Activated CD4-positive, alpha-beta T cell treated with anti-CD3 and anti-CD28 coated beads for 36 hours (primary cell): ENCODE measurements around the gene SMKR1. TPM values are rescaled to one million over a fixed set of nuclear protein-coding genes. Genes with fewer than 3 reads are reported as not detected.

ENCODE experiments used
- ATAC-seq: fragments of 200-7000 bp; cut with Tn5 transposase; one replicate; pipeline ENCODE4 v1.10.0; 2021; ENCODE audit warnings: mild to moderate bottlenecking, moderate library complexity
- CTCF ChIA-PET: fragments of 350-600 bp; sonication (Branson Sonifier 250); formaldehyde crosslinking; loops from one replicate; lab custom pipeline; 2021; ENCODE audit warnings: antibody characterized with exemption; lab: Charles Lee
- POLR2A ChIA-PET: fragments of 350-600 bp; sonication (Branson Sonifier 250); formaldehyde crosslinking; loops from one replicate; lab custom pipeline; 2021; ENCODE audit warnings: antibody characterized with exemption, inconsistent platforms; lab: Charles Lee
- DNase-seq: peaks from one replicate; pipeline ENCODE4 v3.0.0-alpha.2; 2020
- H3K27ac Mint-ChIP-seq: one replicate; pipeline ENCODE4 v1.8.0; 2021; ENCODE audit warnings: mixed read lengths
- H3K27me3 Mint-ChIP-seq: one replicate; pipeline ENCODE4 v1.8.0; 2021; ENCODE audit warnings: mixed read lengths
- H3K36me3 Mint-ChIP-seq: one replicate; pipeline ENCODE4 v1.8.0; 2021; ENCODE audit warnings: low read depth, mixed read lengths
- H3K4me1 Mint-ChIP-seq: one replicate; pipeline ENCODE4 v1.8.0; 2021; ENCODE audit warnings: mixed read lengths
- H3K4me3 Mint-ChIP-seq: one replicate; pipeline ENCODE4 v1.8.0; 2021; ENCODE audit warnings: mild to moderate bottlenecking, moderate library complexity, mixed read lengths
- H3K9me3 Mint-ChIP-seq: one replicate; pipeline ENCODE4 v1.8.0; 2021; ENCODE audit warnings: low read depth, mixed read lengths
- intact Hi-C, 2 experiments: fragments of 100-400 bp; cut with DNase I in 1 of 2; cut with micrococcal nuclease in 1 of 2; formaldehyde crosslinking; loops; one replicate each; pipeline versions ENCODE4 v1.14.2 to v1.15.1; 2022 to 2024; cut with DNase I, micrococcal nuclease
- total RNA-seq, 2 experiments: library from RNA; stranded (reverse); gene quantifications; one replicate each; pipeline ENCODE4 v1.2.3, GENCODE V29; 2021

The SMKR1 gene
- total RNA-seq, 2 experiments from 2014 or later: 2.3 to 2.7 TPM

DNA sequence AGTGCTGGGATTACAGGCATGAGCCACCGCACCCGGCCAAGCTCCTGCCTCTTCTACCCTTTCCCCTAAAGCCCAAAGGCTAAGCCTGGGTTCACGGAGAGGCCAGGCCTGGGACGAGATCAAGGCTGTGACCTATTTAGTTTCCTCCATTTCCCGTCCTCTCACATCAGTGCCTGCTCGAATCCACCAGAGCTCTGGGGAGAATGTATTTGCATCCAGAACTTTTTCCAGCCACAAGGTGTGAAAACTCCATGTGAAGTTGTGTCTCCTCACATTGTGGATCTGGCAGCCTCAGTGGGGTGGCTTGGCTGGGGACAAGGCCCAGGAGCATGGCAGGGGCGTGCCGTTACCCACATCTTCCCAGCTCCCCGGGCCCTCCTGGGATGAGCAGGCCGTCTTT, 38.0 kb downstream of the SMKR1 start:
- H3K4me1 Mint-ChIP-seq: peaks cover 9% of the 10 kb centered on the region
- POLR2A ChIA-PET: interaction anchor here (0.6 kb wide), 1 partner anchor 97 kb away, joined by 4 read pairs; no protein-coding TSS in a partner anchor

DNA sequence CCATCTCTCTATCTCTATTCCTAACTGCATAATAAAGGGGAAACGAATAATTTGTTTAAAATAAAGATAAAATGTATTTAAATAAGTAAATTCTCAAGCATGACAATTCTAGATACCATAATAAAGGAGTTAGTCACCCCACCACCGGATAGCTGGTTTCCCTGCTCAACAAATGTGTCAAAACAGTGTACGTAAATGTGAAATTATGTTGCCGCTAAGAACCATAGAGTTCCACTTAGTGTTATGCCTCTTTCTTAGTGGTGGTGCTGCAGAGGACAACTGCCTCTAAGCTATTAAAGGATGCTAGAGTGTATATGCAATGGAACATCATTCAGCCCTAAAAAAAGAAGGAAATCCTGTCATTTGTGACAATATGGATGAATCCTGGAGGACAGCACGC, 42.4 kb downstream of the SMKR1 start:
- ChIA-PET POLR2A (no interaction called here), CTCF (interaction anchor here (0.9 kb wide), 1 partner anchor 49 kb away, joined by 3 read pairs; no protein-coding TSS in a partner anchor)
- no peak for ATAC-seq
- peaks cover 6% of the 10 kb centered on the region for H3K27me3 Mint-ChIP-seq
- H3K9me3 Mint-ChIP-seq: no peaks in the 10 kb centered on the region
- intact Hi-C loops: no loop called here
- H3K36me3 Mint-ChIP-seq: no peaks in the 10 kb centered on the region
- no peak for DNase-seq
- H3K4me3 Mint-ChIP-seq: no peak overlapping the region
- H3K4me1 Mint-ChIP-seq: no peaks in the 10 kb centered on the region
- no peak overlapping the region for H3K27ac Mint-ChIP-seq

More for the DNA sequence above, 38.0 kb downstream of the SMKR1 start:
- no peaks in the 10 kb centered on the region for H3K9me3 Mint-ChIP-seq
- peaks cover 6% of the 10 kb centered on the region for H3K27me3 Mint-ChIP-seq
- no peak overlapping the region for H3K27ac Mint-ChIP-seq
- ATAC-seq: no peak
- intact Hi-C loops: no loop called here
- no peaks in the 10 kb centered on the region for H3K36me3 Mint-ChIP-seq
- DNase-seq: no peak
- CTCF ChIA-PET: interaction anchor here (0.8 kb wide), 1 partner anchor 35 kb away, joined by 3 read pairs; no protein-coding TSS in a partner anchor
- no peak overlapping the region for H3K4me3 Mint-ChIP-seq

DNA sequence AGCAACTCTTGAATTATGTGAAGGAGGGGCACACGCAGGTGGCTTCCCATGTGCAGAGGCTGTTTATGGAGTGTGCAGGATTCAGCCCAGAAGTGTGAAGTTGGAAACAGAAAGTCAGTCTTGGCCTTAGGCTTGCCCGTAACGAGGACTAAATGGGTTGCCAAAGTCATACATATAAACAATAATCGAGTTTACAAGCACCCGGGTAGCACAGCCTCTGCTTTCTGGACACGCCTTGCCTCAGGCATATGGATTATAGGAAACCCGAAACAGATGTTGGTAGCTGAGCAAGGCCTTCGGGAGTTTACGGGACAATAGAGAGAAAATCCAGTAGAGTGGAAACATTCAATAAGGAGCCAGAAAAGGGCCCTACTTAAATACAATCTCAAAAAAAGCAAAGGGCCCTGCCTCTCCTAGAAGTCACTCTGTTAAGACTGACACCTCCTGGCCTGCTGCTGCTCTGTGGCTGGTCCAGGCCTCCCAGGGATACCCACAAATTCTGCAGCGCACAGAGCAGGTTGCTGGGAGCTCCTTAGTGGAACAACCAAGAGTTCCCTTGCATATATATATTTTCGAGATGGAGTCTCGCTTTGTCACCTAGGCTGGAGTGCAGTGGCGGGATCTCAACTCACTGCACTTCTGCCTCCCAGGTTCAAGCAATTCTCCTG, 48.5 kb downstream of the SMKR1 start:
- intact Hi-C loops: no loop called here
- Mint-ChIP-seq H3K4me1 (peaks cover 5% of the 10 kb centered on the region), H3K27me3 (no peaks in the 10 kb centered on the region), H3K27ac (no peak overlapping the region), H3K9me3 (no peaks in the 10 kb centered on the region), H3K36me3 (no peaks in the 10 kb centered on the region), H3K4me3 (no peak overlapping the region)
- POLR2A ChIA-PET: no interaction called here
- CTCF ChIA-PET: interaction anchor here (0.7 kb wide), 1 partner anchor 669 kb away, joined by 3 read pairs; no protein-coding TSS in a partner anchor
- no peak for DNase-seq
- ATAC-seq: no peak

DNA sequence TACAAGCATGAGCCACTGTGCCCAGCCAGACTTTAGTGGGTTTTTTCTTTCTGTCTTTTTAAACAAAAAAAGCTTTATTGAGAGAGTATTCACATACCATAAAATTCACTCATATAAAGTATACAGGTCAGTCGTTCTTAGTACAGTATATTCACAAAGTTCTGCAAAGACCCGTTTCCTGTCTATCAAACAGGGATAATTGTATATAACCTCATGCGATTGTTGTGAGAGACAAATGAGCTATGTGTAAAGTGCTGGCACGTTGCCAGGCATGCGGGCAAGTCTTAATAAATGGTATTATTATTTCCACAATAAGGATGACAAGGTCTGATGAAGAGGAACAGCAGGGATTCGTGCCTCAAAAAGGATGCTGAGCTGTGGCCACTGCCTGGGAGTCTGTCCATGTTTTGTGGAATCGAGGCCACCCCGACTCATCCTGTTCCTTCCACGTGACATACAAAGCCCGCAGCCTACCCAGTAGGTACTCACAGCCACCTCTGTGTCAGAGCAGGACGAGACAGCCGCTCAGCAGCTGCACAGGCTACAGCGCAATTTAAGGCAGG, 51.6 kb downstream of the SMKR1 start:
- ChIA-PET CTCF (no interaction called here), POLR2A (interaction anchor here (0.7 kb wide), 1 partner anchor 227 kb away, joined by 3 read pairs; no protein-coding TSS in a partner anchor)
- Mint-ChIP-seq H3K36me3 (no peaks in the 10 kb centered on the region), H3K4me1 (peaks cover 5% of the 10 kb centered on the region), H3K27ac (no peak overlapping the region), H3K27me3 (no peaks in the 10 kb centered on the region), H3K4me3 (no peak overlapping the region), H3K9me3 (no peaks in the 10 kb centered on the region)
- DNase-seq (peak; percentile 74), ATAC-seq (peak; percentile 100)
- intact Hi-C loops: no loop called here

DNA sequence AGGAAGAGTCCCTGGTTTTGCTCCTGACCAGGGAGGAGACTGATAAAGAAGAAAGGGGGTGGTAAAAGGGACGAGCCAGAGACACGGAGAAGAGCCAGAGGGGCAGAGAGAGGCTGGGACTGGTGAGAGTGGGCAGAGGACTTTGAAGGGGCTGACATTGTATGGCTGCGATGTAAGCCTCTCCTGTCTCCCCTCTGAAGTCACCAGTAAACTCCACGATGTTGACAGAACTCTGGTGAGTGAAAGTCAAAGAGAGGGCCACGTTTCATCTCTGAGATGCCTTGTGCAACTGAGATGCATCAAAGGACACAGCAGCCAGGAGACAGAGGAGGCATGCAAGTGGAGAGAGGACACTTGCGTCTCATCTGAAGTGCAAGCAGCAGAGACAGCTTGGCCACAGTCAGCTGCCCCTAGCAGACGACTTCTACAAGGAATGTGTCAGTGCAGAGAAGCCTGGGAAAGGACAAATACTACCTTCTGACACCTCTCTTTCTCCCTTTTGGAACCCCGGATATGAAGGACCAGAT, 54.3 kb downstream of the SMKR1 start:
- intact Hi-C loops: no loop called here
- no peak overlapping the region for H3K4me3 Mint-ChIP-seq
- H3K27me3 Mint-ChIP-seq: peaks cover 5% of the 10 kb centered on the region

DNA sequence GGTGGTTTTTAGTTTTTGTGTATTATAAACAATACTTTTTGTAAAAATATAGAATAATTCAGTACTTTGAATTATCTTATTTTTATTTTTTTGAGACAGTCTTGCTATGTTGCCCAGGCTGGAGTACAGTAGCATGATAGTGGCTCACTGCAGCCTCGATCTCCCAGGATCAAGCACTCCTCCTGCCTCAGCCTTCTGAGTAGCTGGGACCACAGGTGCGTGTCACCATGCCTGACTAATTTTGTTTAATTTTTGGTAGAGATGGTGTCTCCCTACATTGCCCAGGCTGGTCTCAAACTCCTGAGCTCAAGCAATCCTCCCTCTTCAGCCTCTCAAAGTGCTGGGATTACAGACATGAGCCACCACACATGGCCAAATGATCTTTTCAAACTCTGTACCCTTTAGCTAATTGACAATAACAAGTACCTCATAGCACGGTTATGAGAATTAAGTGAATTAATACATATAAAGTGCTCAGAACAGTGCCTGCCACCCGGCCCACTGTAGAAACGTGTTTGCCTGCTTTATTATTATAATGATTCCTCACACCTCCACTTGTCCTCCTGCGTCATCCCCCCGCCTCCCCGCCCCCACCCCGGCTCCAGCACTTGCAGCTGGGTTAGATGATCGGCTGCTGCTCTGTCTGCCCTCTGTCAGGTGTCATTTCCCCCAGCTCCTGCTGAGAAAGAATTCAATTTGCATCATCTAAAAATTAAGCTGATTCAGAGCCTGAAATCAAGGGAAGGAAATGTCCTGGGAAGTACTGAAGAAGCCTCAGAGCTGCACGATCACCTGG, 55.6 kb downstream of the SMKR1 start:
- Mint-ChIP-seq H3K27me3 (peaks cover 10% of the 10 kb centered on the region), H3K9me3 (no peaks in the 10 kb centered on the region), H3K4me3 (no peak overlapping the region), H3K36me3 (no peaks in the 10 kb centered on the region), H3K27ac (no peak overlapping the region), H3K4me1 (peaks cover 5% of the 10 kb centered on the region)
- ATAC-seq (no peak), DNase-seq (no peak)
- ChIA-PET CTCF (no interaction called here), POLR2A (no interaction called here)
- intact Hi-C loops: no loop called here

More for the DNA sequence above, 54.3 kb downstream of the SMKR1 start:
- POLR2A ChIA-PET: no interaction called here
- ATAC-seq: no peak
- H3K9me3 Mint-ChIP-seq: no peaks in the 10 kb centered on the region
- DNase-seq: no peak
- CTCF ChIA-PET: no interaction called here
- H3K27ac Mint-ChIP-seq: no peak overlapping the region
- H3K4me1 Mint-ChIP-seq: peaks cover 5% of the 10 kb centered on the region
- H3K36me3 Mint-ChIP-seq: no peaks in the 10 kb centered on the region

DNA sequence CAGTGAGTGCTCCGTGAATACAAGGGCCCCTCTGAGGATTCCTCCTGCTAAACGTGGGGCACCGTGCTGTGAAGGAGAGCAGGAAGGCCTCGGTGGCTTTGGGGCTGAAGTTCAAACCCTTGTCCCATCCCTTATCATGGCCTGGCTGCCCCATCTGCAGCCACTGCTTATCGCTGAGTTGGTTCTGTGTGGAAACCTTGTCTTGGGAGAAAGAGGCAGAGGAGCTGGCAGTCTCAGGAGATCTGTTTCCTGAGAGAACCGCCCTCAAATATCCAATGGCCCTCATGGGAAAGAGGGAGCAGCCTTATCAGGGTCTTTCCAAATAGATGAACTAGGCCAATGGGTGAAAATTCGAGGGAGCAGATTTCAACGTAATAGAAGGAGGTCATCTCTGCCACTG, 57.2 kb downstream of the SMKR1 start:
- H3K27ac Mint-ChIP-seq: no peak overlapping the region
- no peaks in the 10 kb centered on the region for H3K4me1 Mint-ChIP-seq
- H3K9me3 Mint-ChIP-seq: no peaks in the 10 kb centered on the region
- H3K4me3 Mint-ChIP-seq: no peak overlapping the region
- no peaks in the 10 kb centered on the region for H3K36me3 Mint-ChIP-seq
- no peak for ATAC-seq
- peaks cover 11% of the 10 kb centered on the region for H3K27me3 Mint-ChIP-seq
- no peak for DNase-seq
- ChIA-PET CTCF (no interaction called here), POLR2A (no interaction called here)
- intact Hi-C loops: no loop called here

DNA sequence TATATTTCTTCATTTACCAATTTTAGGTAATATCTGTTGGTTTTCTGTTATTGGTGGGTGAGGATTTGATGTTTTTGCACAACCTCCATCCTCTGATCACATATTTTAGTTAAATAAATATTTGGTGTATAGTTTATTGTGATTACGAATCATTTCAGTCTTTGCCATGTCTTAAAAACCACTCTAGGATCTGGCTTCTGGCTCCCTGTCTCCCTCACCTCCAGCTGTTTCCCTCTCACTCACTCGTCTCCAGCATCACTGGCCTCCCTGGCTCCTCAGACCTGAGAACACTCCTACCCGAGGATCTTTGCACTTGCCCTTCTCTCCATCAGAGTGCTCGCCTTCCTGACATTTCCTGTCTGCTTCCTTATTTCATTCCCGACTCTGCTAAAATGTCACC, 58.5 kb downstream of the SMKR1 start:
- H3K4me1 Mint-ChIP-seq: no peaks in the 10 kb centered on the region
- no peak overlapping the region for H3K4me3 Mint-ChIP-seq
- no peaks in the 10 kb centered on the region for H3K36me3 Mint-ChIP-seq
- ATAC-seq (no peak), DNase-seq (no peak)
- ChIA-PET POLR2A (no interaction called here), CTCF (interaction anchor here (0.8 kb wide), 1 partner anchor 193 kb away, joined by 3 read pairs; no protein-coding TSS in a partner anchor)
- intact Hi-C loops: no loop called here
- H3K9me3 Mint-ChIP-seq: no peaks in the 10 kb centered on the region
- no peak overlapping the region for H3K27ac Mint-ChIP-seq
- H3K27me3 Mint-ChIP-seq: peaks cover 13% of the 10 kb centered on the region

DNA sequence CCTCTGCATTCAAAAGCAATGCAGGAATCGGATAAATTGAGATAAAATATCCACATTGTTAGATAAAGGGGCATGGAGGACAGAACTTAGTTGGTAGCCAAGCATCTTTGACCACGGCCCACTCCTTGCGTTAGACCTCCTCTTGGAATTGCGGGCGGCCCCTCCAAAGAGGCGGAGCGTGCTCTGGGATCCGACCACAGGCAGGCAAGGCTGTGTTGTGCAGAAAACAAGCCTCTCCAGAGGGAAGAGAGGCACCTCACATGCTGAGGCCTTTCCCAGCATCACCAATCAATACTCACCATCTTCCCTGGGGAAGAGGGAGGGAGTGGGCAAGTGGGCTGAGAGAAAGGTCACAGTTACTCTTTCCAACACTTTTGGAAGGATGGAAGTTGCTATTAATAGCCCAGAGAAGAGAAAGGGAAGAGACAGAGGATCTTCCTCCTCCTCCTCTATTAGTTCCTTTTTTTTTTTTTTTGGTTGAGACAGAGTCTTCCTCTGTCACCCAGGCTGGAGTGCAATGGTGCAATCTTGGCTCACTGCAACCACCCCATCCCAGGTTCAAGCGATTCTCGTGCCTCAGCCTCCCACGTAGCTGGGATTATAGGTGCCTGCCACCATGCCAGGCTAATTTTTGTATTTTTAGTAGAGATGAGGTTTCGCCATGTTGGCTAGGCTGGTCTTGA, 59.5 kb downstream of the SMKR1 start:
- CTCF ChIA-PET: no interaction called here
- POLR2A ChIA-PET: no interaction called here
- ATAC-seq (no peak), DNase-seq (no peak)
- Mint-ChIP-seq H3K4me1 (peaks cover 3% of the 10 kb centered on the region), H3K9me3 (no peaks in the 10 kb centered on the region), H3K36me3 (no peaks in the 10 kb centered on the region), H3K27ac (no peak overlapping the region), H3K4me3 (no peak overlapping the region), H3K27me3 (peaks cover 13% of the 10 kb centered on the region)
- intact Hi-C loops: no loop called here
